ENCODE measurements around the gene EXOC1L.

EXOC1L gene

GRCh38 chr4:55849724-55850123 lies 30.1 kb downstream of the EXOC1L start:
- no peak overlapping the region for H3K4me3 ChIP-seq (ENCODE audit: low read depth, low read length)
- no peak for DNase-seq (ENCODE audit: low read depth)
- no peak for TF ChIP-seq CTCF (conservative IDR thresholded peaks at IDR 0.05; ENCODE audit: low read depth, low read length)

GRCh38 chr4:55851885-55852284 lies 32.3 kb downstream of the EXOC1L start:
- TF ChIP-seq CTCF (conservative IDR thresholded peaks at IDR 0.05; ENCODE audit: low read depth, low read length): no peak
- no peak for DNase-seq (ENCODE audit: low read depth)
- H3K4me3 ChIP-seq (ENCODE audit: low read depth, low read length): no peak overlapping the region

GRCh38 chr4:55853484-55854046 lies 34.0 kb downstream of the EXOC1L start, which contains the start of gene EXOC1:
Gene EXOC1 (plus strand): TSS chr4:55853648. CDS start chr4:55858324, 4,676 bp downstream.
- peak within 1 kb of the TSS; percentile 95 for H3K4me3 ChIP-seq (ENCODE audit: low read depth, low read length)
- peak; percentile 96 for DNase-seq (ENCODE audit: low read depth)
- TF ChIP-seq CTCF (conservative IDR thresholded peaks at IDR 0.05; ENCODE audit: low read depth, low read length): no peak

GRCh38 chr4:55854129-55854528 lies 34.5 kb downstream of the EXOC1L start:
- H3K4me3 ChIP-seq (ENCODE audit: low read depth, low read length): peak overlapping the region; percentile 95
- TF ChIP-seq CTCF (conservative IDR thresholded peaks at IDR 0.05; ENCODE audit: low read depth, low read length): no peak
- DNase-seq (ENCODE audit: low read depth): no peak

GRCh38 chr4:55857586-55857985 lies 38.0 kb downstream of the EXOC1L start:
- no peak for TF ChIP-seq CTCF (conservative IDR thresholded peaks at IDR 0.05; ENCODE audit: low read depth, low read length)
- no peak for DNase-seq (ENCODE audit: low read depth)

GRCh38 chr4:55859711-55860110 lies 40.1 kb downstream of the EXOC1L start:
- H3K4me3 ChIP-seq (ENCODE audit: low read depth, low read length): no peak overlapping the region
- peak; percentile 12 for DNase-seq (ENCODE audit: low read depth)
- TF ChIP-seq CTCF (conservative IDR thresholded peaks at IDR 0.05; ENCODE audit: low read depth, low read length): no peak

More at GRCh38 chr4:55857586-55857985, 38.0 kb downstream of the EXOC1L start:
- H3K4me3 ChIP-seq (ENCODE audit: low read depth, low read length): no peak overlapping the region

- H3K4me3 ChIP-seq (ENCODE audit: low read depth, low read length): no peak overlapping the region
- DNase-seq (ENCODE audit: low read depth): no peak
- no peak for TF ChIP-seq CTCF (conservative IDR thresholded peaks at IDR 0.05; ENCODE audit: low read depth, low read length)
These were observed 45.1 kb downstream of the EXOC1L start for GRCh38 chr4:55864577-55865223.
